Right lobe of liver (tissue), 6 donors: Measurements from ENCODE around the gene RIC8A. TPM values are rescaled to one million over a fixed set of nuclear protein-coding genes. Genes with fewer than 3 reads are reported as not detected.
A peak's percentile ranks its signal among the peaks of the same experiment; 100 is the strongest.
"Not testable (repeated sequence)": the region's sequence is repeated elsewhere in the genome, so short reads cannot be mapped to it uniquely, and the experiment has no call there.

Experiments
- ATAC-seq, 4 donors: fragments of 200-7000 bp; cut with Tn5 transposase; one replicate each; pipeline ENCODE4 v1.9.1; 2020; ENCODE audit warnings: mild to moderate bottlenecking in 4 of 4, moderate library complexity in 4 of 4
- DNase-seq, 3 donors: peaks; one replicate each; pipeline ENCODE4 v3.0.0-alpha.2; 2020
- H3K27ac ChIP-seq, 3 donors: fragments of 200-600 bp; one replicate each; pipeline ENCODE4 v1.8.0; 2022
- H3K27me3 ChIP-seq, 2 donors: fragments of 200-600 bp; one replicate each; pipeline ENCODE4 v1.8.0; 2022
- H3K36me3 ChIP-seq, 4 donors: fragments of 200-600 bp; sonication (generic) in 1 of 4; one replicate each; pipeline versions ENCODE4 v1.5.1 to v1.8.0; 2017 to 2022; ENCODE audit warnings: control low read depth in 1 of 4
- H3K4me1 ChIP-seq, 4 donors: fragments of 200-600 bp; sonication (generic) in 1 of 4; one replicate each; pipeline versions ENCODE4 v1.5.1 to v1.8.0; 2017 to 2022; ENCODE audit warnings: control low read depth in 1 of 4
- H3K4me3 ChIP-seq, 3 donors: fragments of 200-600 bp; one replicate each; pipeline ENCODE4 v1.8.0; 2022
- H3K9me3 ChIP-seq, 4 donors: fragments of 200-600 bp; sonication (generic) in 1 of 4; one replicate each; pipeline versions ENCODE4 v1.5.1 to v1.8.0; 2017 to 2022; ENCODE audit warnings: control low read depth in 1 of 4
- CTCF ChIP-seq, 4 donors: fragments of 200-600 bp in 3 of 4; fragments of 450-650 bp in 1 of 4; IDR thresholded peaks; one replicate each; pipeline versions ENCODE4 v1.5.1 to v1.8.0; 2016 to 2022; ENCODE audit warnings: antibody characterized with exemption in 4 of 4, mild to moderate bottlenecking in 2 of 4
- POLR2A ChIP-seq: fragments of 450-650 bp; IDR thresholded peaks from one replicate; pipeline ENCODE4 v1.6.1; 2017; ENCODE audit warnings: antibody characterized with exemption, mild to moderate bottlenecking
- whole genome bisulfite sequencing: methylation state at CpG from one replicate; pipeline ENCODE4 v1.1.6; 2018; ENCODE audit warnings: low coverage, low lambda C conversion rate; ENCODE audit not compliant: insufficient coverage; ENCODE audit errors: missing lambda C conversion rate; 5-methylcytosine and 5-hydroxymethylcytosine counted together
- intact Hi-C, 2 donors: fragments of 100-400 bp; cut with DNase I; formaldehyde crosslinking; loops; one replicate each; pipeline versions ENCODE4 v1.11.2 to v1.14.1; 2022
- long read RNA-seq: library from polyadenylated mRNA; unstranded; transcript quantifications from one replicate; pipeline ENCODE4 v2.0.0, GENCODE V29; 2019
- total RNA-seq, 6 experiments: library from RNA; depleted of rRNA in 2 of 6; stranded (reverse); fragments of >200 nt in 2 of 6; fragmentation: NEBNext Ultra II Directional in 3 of 6; extraction: Animal tissue kit (Norgen Biotek cat#: 25700) in 3 of 6; gene quantifications; one replicate each; pipeline versions ENCODE4 v1.1.0 to v1.2.4, GENCODE V29; 2016 to 2023
- donor health status: DM: no; HTN: yes; CAD: no.
- donor health status: DM: no; HTN: no; CAD: no.
- donor health status: DM: no; HTN: no; CAD: no.
- donor health status: DM: no; HTN: yes; CAD: no.
- donor health status: DM: no; HTN: yes; CAD: no.

The RIC8A gene
- 10 to 100 TPM; 29.7 to 54.0 (median 32.4) TPM for total RNA-seq
- long read RNA-seq, partial matches to known transcripts = 0 of 4 reads
- long read RNA-seq, other reads (novel, unspliced or antisense) = 0 of 4 reads

- peak; percentile 88 to 92 (median 91) for ATAC-seq
- peaks cover 0 to 44% (median 11%) of the 10 kb centered on the region in 4 donors for H3K36me3 ChIP-seq
- peak; percentile 93 for TF ChIP-seq POLR2A
- TF ChIP-seq CTCF (IDR thresholded peaks at IDR 0.05) = no peak
- H3K9me3 ChIP-seq = no peaks in the 10 kb centered on the region
- DNase-seq = peak; percentile 95 to 96 (median 95)
- peak within 1 kb of the TSS; percentile 94 to 99 (median 98) for H3K27ac ChIP-seq
- intact Hi-C loops = no loop called here
- WGBS = 1% methylated on average over 13 of the region's 63 CpGs
- peak within 1 kb of the TSS; percentile 90 to 99 (median 95) for H3K4me3 ChIP-seq
- peaks cover 0 to 25% (median 13%) of the 10 kb centered on the region in 4 donors for H3K4me1 ChIP-seq
- H3K27me3 ChIP-seq = no peaks in the 10 kb centered on the region
Observed at GRCh38 chr11:207208-207862, at the start of gene RIC8A, which contains the start of gene BET1L. RIC8A (plus strand) TSS chr11:207708; CDS start chr11:208855, 1,147 bp downstream. BET1L (minus strand) TSS chr11:207399; CDS start chr11:207321, 78 bp downstream.

GRCh38 chr11:180242-180641 lies 27.3 kb upstream of the RIC8A start:
- H3K27ac ChIP-seq, ATAC-seq, H3K9me3 ChIP-seq, H3K4me1 ChIP-seq, intact Hi-C loops, DNase-seq, H3K36me3 ChIP-seq, H3K4me3 ChIP-seq, H3K27me3 ChIP-seq: not testable (repeated sequence)
- WGBS = 6% methylated on average over 2 of the region's 13 CpGs
- TF ChIP-seq CTCF (IDR thresholded peaks at IDR 0.05) = peak in 2 of 4 donors; percentile 24 to 39

- DNase-seq (peak; percentile 29 to 43 (median 39)), ATAC-seq (peak; percentile 33 to 48 (median 46))
- H3K27me3 ChIP-seq, H3K4me1 ChIP-seq, intact Hi-C loops, H3K9me3 ChIP-seq, H3K36me3 ChIP-seq, H3K27ac ChIP-seq, H3K4me3 ChIP-seq: not testable (repeated sequence)
- WGBS = 83% methylated on average over 40 of the region's 55 CpGs
Observed at GRCh38 chr11:189200-189783, 18.2 kb upstream of the RIC8A start.

GRCh38 chr11:189843-190311 lies 17.6 kb upstream of the RIC8A start:
- peak; percentile 63 to 77 (median 70) for ATAC-seq
- H3K9me3 ChIP-seq, H3K36me3 ChIP-seq, intact Hi-C loops, H3K27me3 ChIP-seq, H3K27ac ChIP-seq, H3K4me3 ChIP-seq, H3K4me1 ChIP-seq: not testable (repeated sequence)
- peak; percentile 25 to 65 (median 56) for DNase-seq
- TF ChIP-seq CTCF (IDR thresholded peaks at IDR 0.05) = peak in 1 of 4 donors; percentile 9
- no CpG with 5 or more reads among the region's 25 CpGs for WGBS

GRCh38 chr11:190546-190945 lies 17.0 kb upstream of the RIC8A start:
- ATAC-seq = not testable (repeated sequence)

More at GRCh38 chr11:190546-190945, 17.0 kb upstream of the RIC8A start:
- H3K27ac ChIP-seq, intact Hi-C loops, H3K4me1 ChIP-seq, H3K36me3 ChIP-seq, H3K27me3 ChIP-seq, H3K9me3 ChIP-seq, H3K4me3 ChIP-seq: not testable (repeated sequence)
- DNase-seq = peak in 2 of 3 donors; percentile 15 to 37
- 65% methylated on average over 5 of the region's 5 CpGs for WGBS
